ENCODE measurements around the gene RBCK1.

Gene RBCK1

GRCh38 chr20:399182-399707, 8.9 kb upstream of the RBCK1 start:
- no peak for DNase-seq

GRCh38 chr20:400128-400453, 8.0 kb upstream of the RBCK1 start:
- DNase-seq, result no peak

- peak in 1 of 3 donors; percentile 20 for DNase-seq
Measured at GRCh38 chr20:400454-401275, 7.4 kb upstream of the RBCK1 start.

GRCh38 chr20:401682-402495, 6.2 kb upstream of the RBCK1 start:
- no peak for DNase-seq

- no peak for DNase-seq
Measured at GRCh38 chr20:402496-402885, 5.6 kb upstream of the RBCK1 start.

GRCh38 chr20:402898-403581, 5.1 kb upstream of the RBCK1 start:
- DNase-seq, result no peak

- DNase-seq, result no peak
Measured at GRCh38 chr20:403582-403957, 4.5 kb upstream of the RBCK1 start.

GRCh38 chr20:404088-404487, 4.0 kb upstream of the RBCK1 start:
- no peak for DNase-seq

- no peak for DNase-seq
Measured at GRCh38 chr20:406200-407132, 1.6 kb upstream of the RBCK1 start.

- peak; percentile 71 to 86 (median 73) for DNase-seq
Measured at GRCh38 chr20:407133-407952, 756 bp upstream of the RBCK1 start.

- peak in 2 of 3 donors; percentile 5 to 19 for DNase-seq
Measured at GRCh38 chr20:408843-409696, 971 bp downstream of the RBCK1 start.

- no peak for DNase-seq
Measured at GRCh38 chr20:409697-410559, 1.8 kb downstream of the RBCK1 start.

- no peak for DNase-seq
Measured at GRCh38 chr20:412081-412480, 4.0 kb downstream of the RBCK1 start.

- DNase-seq, result no peak
Measured at GRCh38 chr20:414161-414560, 6.1 kb downstream of the RBCK1 start.

GRCh38 chr20:415820-416322, 7.8 kb downstream of the RBCK1 start:
- no peak for DNase-seq

GRCh38 chr20:416950-417800, 9.1 kb downstream of the RBCK1 start:
- no peak for DNase-seq

GRCh38 chr20:417801-418342, 9.8 kb downstream of the RBCK1 start:
- no peak for DNase-seq

- no peak for DNase-seq
Measured at GRCh38 chr20:418858-419365, 10.8 kb downstream of the RBCK1 start.

Measured in suppressor macrophage treated with lipopolysaccharide for 1 hour (primary cell).